ENCODE results near the gene MEI1. TPM values are rescaled to one million over a fixed set of nuclear protein-coding genes. Genes with fewer than 3 reads are reported as not detected.

Gene MEI1
- total and polyA plus RNA-seq, 9 of the 15 experiments (the other 6 are each of a cell fraction or from before 2014, with no cell fraction given): 0.08 to 0.68 (median 0.18) TPM; not detected in 2

GRCh38 chr22:41845380-41846267 is 146.3 kb downstream of the MEI1 start (continued):
- TF ChIP-seq, protein P1, sequence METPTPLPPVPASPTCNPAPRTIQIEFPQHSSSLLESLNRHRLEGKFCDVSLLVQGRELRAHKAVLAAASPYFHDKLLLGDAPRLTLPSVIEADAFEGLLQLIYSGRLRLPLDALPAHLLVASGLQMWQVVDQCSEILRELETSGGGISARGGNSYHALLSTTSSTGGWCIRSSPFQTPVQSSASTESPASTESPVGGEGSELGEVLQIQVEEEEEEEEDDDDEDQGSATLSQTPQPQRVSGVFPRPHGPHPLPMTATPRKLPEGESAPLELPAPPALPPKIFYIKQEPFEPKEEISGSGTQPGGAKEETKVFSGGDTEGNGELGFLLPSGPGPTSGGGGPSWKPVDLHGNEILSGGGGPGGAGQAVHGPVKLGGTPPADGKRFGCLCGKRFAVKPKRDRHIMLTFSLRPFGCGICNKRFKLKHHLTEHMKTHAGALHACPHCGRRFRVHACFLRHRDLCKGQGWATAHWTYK (CRISPR knock-in tag; IDR thresholded peaks at IDR 0.05): 0 out of 2 replicates have a peak, but pooled peaks have one; percentile 39
- TF ChIP-seq, protein P2, sequence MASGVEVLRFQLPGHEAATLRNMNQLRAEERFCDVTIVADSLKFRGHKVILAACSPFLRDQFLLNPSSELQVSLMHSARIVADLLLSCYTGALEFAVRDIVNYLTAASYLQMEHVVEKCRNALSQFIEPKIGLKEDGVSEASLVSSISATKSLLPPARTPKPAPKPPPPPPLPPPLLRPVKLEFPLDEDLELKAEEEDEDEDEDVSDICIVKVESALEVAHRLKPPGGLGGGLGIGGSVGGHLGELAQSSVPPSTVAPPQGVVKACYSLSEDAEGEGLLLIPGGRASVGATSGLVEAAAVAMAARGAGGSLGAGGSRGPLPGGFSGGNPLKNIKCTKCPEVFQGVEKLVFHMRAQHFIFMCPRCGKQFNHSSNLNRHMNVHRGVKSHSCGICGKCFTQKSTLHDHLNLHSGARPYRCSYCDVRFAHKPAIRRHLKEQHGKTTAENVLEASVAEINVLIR (CRISPR knock-in tag; IDR thresholded peaks at IDR 0.05): no peak
- 0 out of 2 replicates have a peak, but pooled peaks have one; percentile 42 for TF ChIP-seq ZNF584 (CRISPR knock-in tag; IDR thresholded peaks at IDR 0.05; ENCODE audit: low read depth)
- TF ChIP-seq ZNF586 (CRISPR knock-in tag; conservative IDR thresholded peaks at IDR 0.05): no peak
- TF ChIP-seq PREB (CRISPR knock-in tag; IDR thresholded peaks at IDR 0.05): no peak
- TF ChIP-seq CAMTA2 (CRISPR knock-in tag; conservative IDR thresholded peaks at IDR 0.05): no peak
- TF ChIP-seq ZNF583 (CRISPR knock-in tag; IDR thresholded peaks at IDR 0.05): no peak
- no peak for TF ChIP-seq BRF1 (IDR thresholded peaks at IDR 0.05; ENCODE audit: borderline replicate concordance, extremely low read depth, insufficient read length)
- TF ChIP-seq NR0B1 (IDR thresholded peaks at IDR 0.05; ENCODE audit: partially characterized antibody): no peak
- peak; percentile 88; the same call in 1 of the 2 replicates for TF ChIP-seq CTBP1 (IDR thresholded peaks at IDR 0.05; ENCODE audit: borderline replicate concordance)
- TF ChIP-seq MAFF (IDR thresholded peaks at IDR 0.05; ENCODE audit: low read length): no peak
- no peak for TF ChIP-seq PTTG1 (tag; IDR thresholded peaks at IDR 0.05; ENCODE audit: low read depth)
- no peak for TF ChIP-seq HMGXB4 (CRISPR knock-in tag; IDR thresholded peaks at IDR 0.05)
- TF ChIP-seq CBX3 (IDR thresholded peaks at IDR 0.05; ENCODE audit: borderline replicate concordance in 1 of 2, low read length in 2 of 2): no peak; a peak in 1 of 3 replicates
- TF ChIP-seq GABPA (tag; conservative IDR thresholded peaks at IDR 0.05; ENCODE audit: low read depth): no peak
- TF ChIP-seq EZH2 (IDR thresholded peaks at IDR 0.05; ENCODE audit: borderline replicate concordance, low read depth, low read length): no peak
- no peak for TF ChIP-seq ID3 (CRISPR knock-in tag; IDR thresholded peaks at IDR 0.05)
- no peak for TF ChIP-seq ID3 (tag; IDR thresholded peaks at IDR 0.05)

Measured in K562 (cell line).